22Rv1 (cell line): ENCODE data around the gene C8B.

ENCODE experiments used
- CTCF ChIP-seq: fragments of 450-650 bp; IDR thresholded peaks from 2 replicates; pipeline ENCODE4 v1.5.1; 2017; ENCODE audit warnings: mild to moderate bottlenecking
- ZFX ChIP-seq: fragments of 450-650 bp; IDR thresholded peaks from 2 replicates; pipeline ENCODE4 v1.6.1; 2017; ENCODE audit warnings: antibody characterized with exemption, borderline replicate concordance

GRCh38 chr1:56973923-56974742 is 8.3 kb upstream of the C8B start:
- TF ChIP-seq CTCF (no peak), ZFX (no peak)
